NOMO-1 treated with dmso at 0.1 percent for 144 hours (cell line): ENCODE measurements around the gene FECH.

Source experiments
- DNase-seq: peaks from one replicate; lab custom pipeline; 2025; ENCODE audit not compliant: unreplicated experiment; lab: John Stamatoyannopoulos, UW

The FECH gene

GRCh38 chr18:57583297-57583835, 3.1 kb downstream of the FECH start:
- no peak for DNase-seq

- DNase-seq = peak; percentile 79
These were observed 5.1 kb downstream of the FECH start for GRCh38 chr18:57581301-57581934.

GRCh38 chr18:57579934-57580333, 6.6 kb downstream of the FECH start:
- no peak for DNase-seq

GRCh38 chr18:57576316-57576715, 10.2 kb downstream of the FECH start:
- no peak for DNase-seq

GRCh38 chr18:57575542-57575941, 11.0 kb downstream of the FECH start:
- DNase-seq = no peak

GRCh38 chr18:57574866-57575265, 11.6 kb downstream of the FECH start:
- DNase-seq = no peak

GRCh38 chr18:57570162-57570561, 16.3 kb downstream of the FECH start:
- no peak for DNase-seq

GRCh38 chr18:57569133-57569532, 17.4 kb downstream of the FECH start:
- DNase-seq = no peak

- DNase-seq = peak; percentile 29
These were observed 24.6 kb downstream of the FECH start for GRCh38 chr18:57561728-57562423.

- DNase-seq = no peak
These were observed 25.2 kb downstream of the FECH start for GRCh38 chr18:57561261-57561660.

- DNase-seq = no peak
These were observed 27.2 kb downstream of the FECH start for GRCh38 chr18:57559314-57559713.

GRCh38 chr18:57555134-57555533, 31.4 kb downstream of the FECH start:
- DNase-seq = peak; percentile 33

GRCh38 chr18:57550510-57550909, 36.0 kb downstream of the FECH start:
- DNase-seq = no peak

- DNase-seq = no peak
These were observed 39.2 kb downstream of the FECH start for GRCh38 chr18:57547260-57547659.

- DNase-seq = peak; percentile 77
These were observed 41.4 kb downstream of the FECH start for GRCh38 chr18:57544936-57545660.

GRCh38 chr18:57543560-57543959, 42.9 kb downstream of the FECH start:
- no peak for DNase-seq

GRCh38 chr18:57542812-57543427, 43.6 kb downstream of the FECH start:
- DNase-seq = no peak

GRCh38 chr18:57542126-57542525, 44.4 kb downstream of the FECH start:
- DNase-seq = no peak

GRCh38 chr18:57539702-57540101, 46.8 kb downstream of the FECH start:
- no peak for DNase-seq

GRCh38 chr18:57538614-57539013, 47.9 kb downstream of the FECH start:
- DNase-seq = no peak

- DNase-seq = no peak
These were observed 52.0 kb downstream of the FECH start for GRCh38 chr18:57534511-57534909.
